ENCODE results near the gene CYP2R1.
"Not testable (repeated sequence)": the region's sequence is repeated elsewhere in the genome, so short reads cannot be mapped to it uniquely, and the experiment has no call there.

Gene CYP2R1

GRCh38 chr11:14886513-14886912 lies 5.5 kb downstream of the CYP2R1 start:
- no peak overlapping the region for H3K4me3 ChIP-seq (ENCODE audit: insufficient read depth, low read length, poor library complexity, severe bottlenecking)
- peaks cover 32% of the 10 kb centered on the region; the same call in 1 of the 2 replicates for H3K79me2 ChIP-seq (ENCODE audit: insufficient read depth, low read length)
- H3K4me2 ChIP-seq (ENCODE audit: low read depth, low read length, poor library complexity, severe bottlenecking): no peak overlapping the region
- H3K27me3 ChIP-seq (ENCODE audit: low read length): no peaks in the 10 kb centered on the region
- H3K36me3 ChIP-seq (ENCODE audit: low read length): peaks cover 15% of the 10 kb centered on the region
- no peaks in the 10 kb centered on the region for H3F3A ChIP-seq (ENCODE audit: insufficient read depth)
- TF ChIP-seq EZH2phosphoT487 (conservative IDR thresholded peaks at IDR 0.05; ENCODE audit: low read length): no peak
- TF ChIP-seq CTCF (IDR thresholded peaks at IDR 0.05; ENCODE audit: insufficient read depth, low read length, poor library complexity, severe bottlenecking): no peak
- H3K9ac ChIP-seq (ENCODE audit: low read length): no peak overlapping the region
- H3K9me2 ChIP-seq (replicated peaks; ENCODE audit: insufficient read depth, low read length): no peaks in the 10 kb centered on the region
- no peak overlapping the region for H2AFZ ChIP-seq (ENCODE audit: low read depth, low read length, severe bottlenecking)
- H4K20me1 ChIP-seq (ENCODE audit: low read depth, low read length): no peaks in the 10 kb centered on the region
- H3K27ac ChIP-seq (ENCODE audit: low read depth, low read length): no peak overlapping the region
- no peaks in the 10 kb centered on the region for H3K9me3 ChIP-seq (ENCODE audit: insufficient read depth, low read length)

- H3K79me2 ChIP-seq (ENCODE audit: insufficient read depth, low read length): peaks cover 23% of the 10 kb centered on the region; the same call in 1 of the 2 replicates
- H3K27me3 ChIP-seq (ENCODE audit: low read length): no peaks in the 10 kb centered on the region
- no peak overlapping the region for H3K4me3 ChIP-seq (ENCODE audit: insufficient read depth, low read length, poor library complexity, severe bottlenecking)
- no peak overlapping the region for H3K4me2 ChIP-seq (ENCODE audit: low read depth, low read length, poor library complexity, severe bottlenecking)
- H3K9me2 ChIP-seq (replicated peaks; ENCODE audit: insufficient read depth, low read length): no peaks in the 10 kb centered on the region
- no peaks in the 10 kb centered on the region for H4K20me1 ChIP-seq (ENCODE audit: low read depth, low read length)
- H3F3A ChIP-seq (ENCODE audit: insufficient read depth): no peaks in the 10 kb centered on the region
- H3K27ac ChIP-seq (ENCODE audit: low read depth, low read length): no peak overlapping the region
- TF ChIP-seq CTCF (IDR thresholded peaks at IDR 0.05; ENCODE audit: insufficient read depth, low read length, poor library complexity, severe bottlenecking) (no peak), EZH2phosphoT487 (conservative IDR thresholded peaks at IDR 0.05; ENCODE audit: low read length) (no peak)
- peaks cover 15% of the 10 kb centered on the region for H3K36me3 ChIP-seq (ENCODE audit: low read length)
- H3K9me3 ChIP-seq (ENCODE audit: insufficient read depth, low read length): no peaks in the 10 kb centered on the region
- H3K9ac ChIP-seq (ENCODE audit: low read length): no peak overlapping the region
- no peak overlapping the region for H2AFZ ChIP-seq (ENCODE audit: low read depth, low read length, severe bottlenecking)
These were observed 7.3 kb downstream of the CYP2R1 start for GRCh38 chr11:14884667-14885273.

GRCh38 chr11:14883683-14884082 lies 8.3 kb downstream of the CYP2R1 start:
- not testable (repeated sequence) for H3K9me2 ChIP-seq (replicated peaks; ENCODE audit: insufficient read depth, low read length); H3K4me2 ChIP-seq (ENCODE audit: low read depth, low read length, poor library complexity, severe bottlenecking); H3F3A ChIP-seq (ENCODE audit: insufficient read depth); H3K4me3 ChIP-seq (ENCODE audit: insufficient read depth, low read length, poor library complexity, severe bottlenecking); H2AFZ ChIP-seq (ENCODE audit: low read depth, low read length, severe bottlenecking); H3K27ac ChIP-seq (ENCODE audit: low read depth, low read length); H3K9me3 ChIP-seq (ENCODE audit: insufficient read depth, low read length); H4K20me1 ChIP-seq (ENCODE audit: low read depth, low read length); H3K27me3 ChIP-seq (ENCODE audit: low read length); H3K9ac ChIP-seq (ENCODE audit: low read length)
- Histone ChIP-seq H3K36me3 (ENCODE audit: low read length) (peaks cover 15% of the 10 kb centered on the region), H3K79me2 (ENCODE audit: insufficient read depth, low read length) (peaks cover 21% of the 10 kb centered on the region; the same call in 1 of the 2 replicates)

- Histone ChIP-seq H3K79me2 (ENCODE audit: insufficient read depth, low read length) (peaks cover 10% of the 10 kb centered on the region; the same call in 1 of the 2 replicates), H3F3A (ENCODE audit: insufficient read depth) (no peaks in the 10 kb centered on the region), H2AFZ (ENCODE audit: low read depth, low read length, severe bottlenecking) (no peak overlapping the region), H3K4me3 (ENCODE audit: insufficient read depth, low read length, poor library complexity, severe bottlenecking) (no peak overlapping the region), H4K20me1 (ENCODE audit: low read depth, low read length) (no peaks in the 10 kb centered on the region), H3K9ac (ENCODE audit: low read length) (no peak overlapping the region), H3K9me3 (ENCODE audit: insufficient read depth, low read length) (no peaks in the 10 kb centered on the region), H3K27ac (ENCODE audit: low read depth, low read length) (no peak overlapping the region), H3K36me3 (ENCODE audit: low read length) (peaks cover 22% of the 10 kb centered on the region), H3K27me3 (ENCODE audit: low read length) (no peaks in the 10 kb centered on the region), H3K9me2 (replicated peaks; ENCODE audit: insufficient read depth, low read length) (no peaks in the 10 kb centered on the region), H3K4me2 (ENCODE audit: low read depth, low read length, poor library complexity, severe bottlenecking) (no peak overlapping the region)
- no peak for TF ChIP-seq CTCF (IDR thresholded peaks at IDR 0.05; ENCODE audit: insufficient read depth, low read length, poor library complexity, severe bottlenecking)
- no peak for TF ChIP-seq EZH2phosphoT487 (conservative IDR thresholded peaks at IDR 0.05; ENCODE audit: low read length)
These were observed 9.8 kb downstream of the CYP2R1 start for GRCh38 chr11:14882196-14882595.

Data from SU-DHL-6 (cell line).